Hematopoietic multipotent progenitor cell treated with erythropoietin and hydrocortisone succinate and interleukin-3 and kit ligand, for 17 days (in vitro differentiated cells): ENCODE data around the gene QKI.
"Not testable (repeated sequence)": the region's sequence is repeated elsewhere in the genome, so short reads cannot be mapped to it uniquely, and the experiment has no call there.

Experiments
- DNase-seq: peaks from one replicate; pipeline ENCODE4 v3.0.0-alpha.2; 2015; ENCODE audit warnings: low spot score

The QKI gene

GRCh38 chr6:163580311-163581030, 166.0 kb downstream of the QKI start:
- DNase-seq, result no peak

DNA sequence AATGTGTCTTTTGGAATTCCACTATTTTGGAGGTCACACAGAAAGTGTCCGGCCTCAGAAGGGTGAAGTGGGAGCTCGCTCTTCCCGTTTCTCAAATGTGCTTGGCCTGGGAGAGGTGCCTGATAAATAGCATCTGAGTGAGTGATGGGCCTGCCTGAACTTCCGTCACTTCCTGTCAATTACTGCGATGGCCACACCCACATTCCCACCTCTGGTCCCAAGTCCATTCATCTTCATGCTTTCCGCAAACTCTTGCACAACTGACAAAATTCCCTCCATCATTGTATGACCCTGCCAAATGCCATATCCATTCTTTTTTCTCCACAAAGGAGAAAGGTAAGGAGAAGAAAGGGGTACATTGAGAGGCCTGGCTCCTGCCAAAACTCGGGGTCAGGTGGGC, 169.0 kb downstream of the QKI start:
- DNase-seq, result no peak

GRCh38 chr6:163585932-163586437, 171.5 kb downstream of the QKI start:
- DNase-seq, result no peak

GRCh38 chr6:163586888-163587287, 172.4 kb downstream of the QKI start:
- no peak for DNase-seq

DNA sequence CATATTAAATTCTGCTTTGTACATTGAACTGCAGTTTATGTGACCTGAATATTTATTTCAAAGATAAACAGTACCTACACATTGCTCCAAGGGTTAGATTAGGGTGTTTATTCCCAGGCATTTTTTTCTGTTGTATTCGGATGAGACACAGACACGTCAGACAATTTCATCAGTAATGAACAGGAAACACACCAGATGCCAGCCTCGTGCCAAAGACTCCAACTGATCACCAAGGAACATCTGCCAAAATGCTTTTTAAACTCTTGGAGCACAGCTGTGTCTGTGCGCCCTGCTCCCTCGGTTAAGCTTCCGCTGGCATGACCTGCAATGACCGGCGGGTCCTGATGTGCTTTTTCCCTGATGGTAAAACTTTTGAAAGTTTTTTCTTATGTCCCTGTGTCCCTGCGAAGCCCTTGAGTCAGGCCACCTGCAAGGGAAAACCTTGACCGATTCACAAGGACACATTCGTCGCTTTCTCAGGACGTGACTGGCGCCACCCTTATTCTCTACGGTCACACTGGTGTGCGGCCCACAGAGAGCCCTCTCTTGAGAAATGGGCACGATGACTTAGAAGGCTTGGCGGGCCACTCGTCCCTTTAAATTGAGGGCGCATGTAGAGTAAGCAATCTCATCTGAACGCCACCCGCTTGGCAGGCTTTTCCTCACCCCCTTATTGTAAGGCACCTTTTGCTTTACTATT, 173.9 kb downstream of the QKI start:
- no peak for DNase-seq

DNA sequence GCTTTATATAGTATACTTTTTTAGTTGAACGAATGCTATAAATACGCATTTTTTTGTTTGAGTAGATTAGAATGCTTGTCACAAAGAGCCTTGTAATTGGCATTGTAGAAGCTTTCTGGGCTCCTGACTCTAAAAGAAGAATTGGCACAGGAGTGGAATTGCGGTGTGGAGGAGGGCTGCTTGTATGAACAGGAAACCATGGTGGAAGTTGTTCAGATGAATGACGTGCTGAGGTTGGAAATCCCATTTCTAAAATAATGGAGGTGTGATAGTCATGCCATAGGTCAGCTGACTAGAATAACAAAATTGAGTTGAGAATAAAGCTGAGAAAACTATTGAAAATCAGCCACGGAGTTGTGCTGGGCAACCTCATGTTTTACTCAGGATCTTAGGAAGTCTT, 174.9 kb downstream of the QKI start:
- DNase-seq, result no peak

GRCh38 chr6:163590132-163590531, 175.6 kb downstream of the QKI start:
- not testable (repeated sequence) for DNase-seq

- no peak for DNase-seq
Observed at GRCh38 chr6:163592872-163593271, 178.4 kb downstream of the QKI start.

GRCh38 chr6:163596174-163596573, 181.7 kb downstream of the QKI start:
- no peak for DNase-seq

DNA sequence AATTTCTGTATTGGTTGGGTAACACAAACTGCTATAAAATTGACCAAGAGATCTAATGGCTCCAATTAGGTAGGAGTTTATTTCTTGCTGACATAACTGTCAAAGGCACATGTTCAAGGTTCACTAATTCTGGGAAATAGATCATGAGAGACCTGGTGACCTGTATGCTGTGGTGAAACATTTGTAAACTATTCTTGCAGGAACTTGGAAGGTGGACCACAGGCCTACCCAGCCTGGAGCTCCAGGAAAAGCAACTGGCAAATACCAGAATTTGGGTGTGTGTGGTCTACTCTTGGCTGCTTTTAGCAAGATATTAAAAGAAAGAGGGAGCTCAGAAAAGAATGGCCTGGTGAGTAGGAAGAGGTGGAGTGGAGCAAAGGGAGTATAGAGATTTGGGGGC, 184.6 kb downstream of the QKI start:
- DNase-seq, result no peak

DNA sequence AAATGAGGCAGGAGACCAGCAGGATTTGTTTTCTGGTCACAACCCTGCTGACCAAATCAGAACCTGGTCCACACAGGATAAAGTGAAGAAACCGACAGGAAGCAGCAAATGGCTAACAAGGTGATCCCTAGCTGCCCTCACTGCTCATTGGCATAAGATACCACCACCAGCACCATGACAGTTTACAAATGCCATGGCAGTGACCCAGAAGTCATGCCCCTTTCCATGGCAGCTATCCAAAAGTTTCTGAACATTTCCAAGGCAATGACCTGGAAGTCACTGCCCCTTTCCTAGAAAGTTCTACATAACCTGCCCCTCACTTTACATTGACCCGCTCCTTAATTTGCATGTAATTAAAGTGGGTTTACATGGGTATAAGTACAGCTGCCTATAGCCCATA, 185.2 kb downstream of the QKI start:
- no peak for DNase-seq

GRCh38 chr6:163600331-163600730, 185.8 kb downstream of the QKI start:
- DNase-seq, result no peak

- DNase-seq, result no peak
Observed at GRCh38 chr6:163600781-163601180, 186.3 kb downstream of the QKI start.

DNA sequence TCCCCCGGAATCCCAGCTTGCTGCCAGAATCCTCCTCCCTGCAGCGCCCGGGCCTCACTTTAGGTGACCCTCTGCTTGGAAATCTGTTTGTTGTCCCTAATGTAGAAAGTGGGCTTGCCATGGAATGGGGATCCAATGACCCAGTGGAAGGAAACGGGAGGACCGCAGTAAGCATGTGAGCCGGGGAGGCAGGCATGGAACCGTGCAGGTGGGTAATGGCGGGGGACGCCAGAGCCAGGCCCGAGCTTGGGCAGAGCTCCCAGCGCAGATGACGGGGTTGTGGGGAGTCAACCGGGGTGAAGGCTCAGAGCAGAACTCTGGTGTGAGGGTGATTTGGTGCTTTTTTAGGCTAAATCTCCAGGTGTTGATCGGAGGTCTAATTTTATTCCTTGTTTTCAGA, 188.3 kb downstream of the QKI start:
- no peak for DNase-seq

DNA sequence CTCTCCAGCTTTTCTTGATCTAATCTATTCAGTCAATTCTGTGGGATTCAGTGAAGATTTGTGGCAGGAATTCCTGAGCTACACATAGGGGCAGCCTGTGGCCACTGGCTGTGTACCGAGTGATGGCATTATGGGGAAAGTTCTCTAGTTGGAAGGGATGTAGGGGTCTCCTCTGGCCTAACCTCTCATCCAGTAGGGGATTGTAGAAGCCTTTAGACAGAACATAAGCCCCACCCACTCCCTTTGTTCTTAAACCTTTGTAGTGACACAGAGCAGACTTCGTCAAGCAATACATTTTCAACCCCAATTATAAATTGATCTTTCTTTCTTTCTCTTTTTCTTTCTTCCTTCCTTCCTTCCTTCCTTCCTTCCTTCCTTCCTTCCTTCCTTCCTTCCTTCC, 188.9 kb downstream of the QKI start:
- DNase-seq, result no peak

DNA sequence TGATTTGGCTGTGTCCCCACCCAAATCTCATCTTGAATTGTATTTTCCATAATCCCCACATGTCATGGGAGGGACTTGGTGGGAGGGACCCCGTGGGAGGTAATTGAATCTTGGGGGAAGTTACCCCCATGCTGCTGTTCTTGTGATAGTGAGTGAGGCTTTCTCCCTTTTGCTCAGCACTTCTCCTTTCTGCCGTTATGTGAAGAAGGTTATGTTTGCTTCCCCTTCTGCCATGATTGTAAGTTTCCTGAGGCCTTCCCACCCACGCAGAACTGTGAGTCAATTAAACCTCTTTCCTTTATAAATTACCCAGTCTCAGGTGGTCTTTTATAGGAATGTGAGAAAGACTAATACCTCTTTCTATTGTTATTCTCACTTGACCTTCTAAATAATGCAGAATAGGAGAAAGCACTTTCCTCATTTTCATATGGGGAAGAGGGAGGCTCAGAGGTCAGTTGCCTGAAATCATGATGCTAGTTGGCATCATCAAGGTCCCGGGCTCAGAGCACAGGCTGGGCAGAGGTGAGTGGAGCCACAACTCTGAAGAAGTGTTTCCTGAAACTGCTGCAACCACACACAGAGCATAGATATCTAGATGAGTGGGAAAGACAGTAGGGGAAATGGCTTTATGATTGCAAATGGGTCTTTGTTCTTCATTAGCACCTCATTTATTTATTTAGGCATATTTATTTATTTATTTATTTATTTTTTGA, 191.0 kb downstream of the QKI start:
- DNase-seq, result no peak

GRCh38 chr6:163607792-163608191, 193.3 kb downstream of the QKI start:
- DNase-seq, result no peak

GRCh38 chr6:163608204-163608644, 193.7 kb downstream of the QKI start:
- no peak for DNase-seq

DNA sequence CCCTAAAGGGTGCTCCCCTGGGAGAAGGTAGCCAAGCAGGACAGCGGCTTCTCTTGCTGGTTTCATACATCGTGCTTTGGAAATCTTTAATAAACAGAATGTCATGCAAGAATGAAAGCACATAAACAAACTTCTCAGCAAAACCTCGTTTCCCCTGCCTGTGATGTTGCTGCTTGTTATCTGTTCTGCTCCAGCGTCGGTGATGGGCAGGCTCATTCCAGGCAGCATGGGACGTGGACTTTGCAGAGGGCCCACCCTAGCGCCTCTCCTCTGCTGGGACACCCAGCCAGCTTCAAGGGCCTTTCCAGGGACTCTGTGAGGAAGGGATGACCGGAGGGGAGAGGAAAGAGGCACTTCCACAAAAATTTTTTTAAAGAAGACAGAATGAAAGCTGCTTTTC, 197.7 kb downstream of the QKI start:
- DNase-seq, result no peak

GRCh38 chr6:163613025-163613424, 198.5 kb downstream of the QKI start:
- DNase-seq, result no peak

DNA sequence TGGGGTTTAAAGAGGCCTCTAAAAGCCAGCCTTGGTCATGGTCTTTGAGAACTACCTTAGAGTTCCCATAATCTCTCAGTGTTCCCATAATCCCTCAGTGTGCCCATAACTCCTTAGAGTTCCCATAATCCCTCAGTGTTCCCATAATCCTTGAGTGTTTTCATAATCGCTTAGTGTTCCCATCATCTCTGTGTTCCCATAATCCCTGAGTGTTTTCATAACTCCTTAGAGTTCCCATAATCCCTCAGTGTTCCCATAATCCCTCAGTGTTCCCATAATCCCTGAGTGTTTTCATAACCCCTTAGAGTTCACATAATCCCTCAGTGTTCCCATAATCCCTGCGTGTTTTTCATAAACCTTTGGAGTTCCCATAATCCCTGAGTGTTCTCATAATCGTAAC, 199.2 kb downstream of the QKI start:
- no peak for DNase-seq

DNA sequence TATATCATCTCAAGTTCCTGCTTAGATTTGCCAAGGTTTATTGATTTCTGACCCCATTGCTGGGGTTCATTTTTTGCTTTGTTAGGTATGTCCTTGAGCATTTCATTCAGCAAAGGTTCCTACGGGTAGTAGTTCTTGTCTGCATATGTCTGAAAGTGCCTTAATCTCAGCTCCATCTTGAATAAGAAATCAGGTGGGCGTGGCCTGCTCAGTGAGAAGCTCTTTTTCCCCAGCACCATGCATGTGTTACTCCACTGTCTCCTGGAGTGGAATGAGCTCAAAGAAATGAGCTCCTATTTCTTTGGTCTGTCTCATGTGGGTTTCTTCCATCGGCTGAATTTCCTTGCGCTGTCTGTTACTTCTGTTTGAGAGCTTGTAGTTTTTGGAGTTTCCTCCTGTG, 201.9 kb downstream of the QKI start:
- DNase-seq, result no peak

DNA sequence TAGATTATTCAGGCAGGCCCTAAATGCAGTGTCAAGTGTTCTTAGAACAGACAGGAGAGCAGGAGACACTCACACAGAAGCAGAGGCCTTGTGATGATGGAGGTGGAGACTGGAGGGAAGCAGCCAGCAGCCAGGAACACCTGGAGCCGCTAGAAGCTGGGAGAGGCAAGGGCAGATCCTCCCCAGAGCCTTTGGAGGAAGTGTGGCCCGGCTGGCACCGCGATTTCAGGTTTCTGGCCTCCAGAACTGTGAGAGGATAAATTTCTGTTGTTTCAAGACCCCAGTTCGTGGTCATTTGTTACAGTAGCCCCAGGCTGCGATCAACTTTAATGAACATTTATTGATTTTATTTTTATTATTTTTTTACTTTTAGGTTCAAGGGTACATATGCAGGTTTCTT, 203.0 kb downstream of the QKI start:
- DNase-seq, result no peak
